GM18507 (cell line): ENCODE results near the gene ANXA2R.
"Not testable (repeated sequence)": the region's sequence is repeated elsewhere in the genome, so short reads cannot be mapped to it uniquely, and the experiment has no call there.

ENCODE experiments used
- DNase-seq: peaks from one replicate; pipeline ENCODE4 v3.0.0; 2011; ENCODE audit warnings: low read depth; ENCODE audit not compliant: insufficient read length; ENCODE audit errors: extremely low spot score
- FAIRE-seq: peaks from 2 replicates; lab custom pipeline; 2011; peaks lifted over from hg19 to GRCh38; lab: Jason Lieb, UNC

Gene ANXA2R

DNA sequence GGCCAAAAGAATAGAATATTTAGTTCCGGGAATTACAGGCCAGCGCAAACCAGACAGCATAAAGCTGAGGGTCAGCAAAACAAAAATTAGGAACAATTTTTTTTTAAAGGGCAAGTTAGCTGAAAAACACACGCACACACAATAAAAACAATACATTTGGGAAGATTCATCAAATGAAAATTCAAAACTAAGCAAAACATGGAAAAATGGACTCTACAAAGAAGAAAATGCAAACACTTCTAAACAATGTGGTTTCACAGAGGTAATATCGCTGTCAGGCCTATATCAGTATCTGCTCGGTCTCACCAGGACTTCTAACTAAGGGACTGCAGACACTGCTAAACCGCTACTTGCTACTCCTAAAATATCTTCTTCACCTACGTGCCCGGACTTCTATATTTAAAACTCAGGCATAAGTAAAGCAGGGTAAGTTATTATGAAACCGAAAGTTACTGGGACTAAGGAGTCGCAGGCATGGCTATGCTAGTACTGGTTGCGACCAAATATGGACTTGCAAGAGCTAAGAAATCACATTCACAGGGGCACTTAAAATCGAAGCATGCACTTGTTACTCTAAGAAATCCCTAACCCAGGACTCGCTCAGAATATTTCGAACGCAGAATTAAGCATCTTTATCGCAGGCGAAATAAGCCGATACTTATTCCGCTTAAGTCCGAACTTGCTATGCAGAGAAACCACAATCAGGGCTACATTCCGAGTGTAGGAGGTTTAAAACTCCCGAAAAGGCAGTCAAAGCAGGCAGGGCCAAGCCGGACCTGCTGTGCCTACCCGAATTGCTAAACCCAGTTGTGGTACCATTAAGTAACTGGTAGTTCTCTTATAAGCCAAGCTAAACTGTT is 2.3 kb downstream of the ANXA2R start:
- peak; percentile 84 for FAIRE-seq

DNA sequence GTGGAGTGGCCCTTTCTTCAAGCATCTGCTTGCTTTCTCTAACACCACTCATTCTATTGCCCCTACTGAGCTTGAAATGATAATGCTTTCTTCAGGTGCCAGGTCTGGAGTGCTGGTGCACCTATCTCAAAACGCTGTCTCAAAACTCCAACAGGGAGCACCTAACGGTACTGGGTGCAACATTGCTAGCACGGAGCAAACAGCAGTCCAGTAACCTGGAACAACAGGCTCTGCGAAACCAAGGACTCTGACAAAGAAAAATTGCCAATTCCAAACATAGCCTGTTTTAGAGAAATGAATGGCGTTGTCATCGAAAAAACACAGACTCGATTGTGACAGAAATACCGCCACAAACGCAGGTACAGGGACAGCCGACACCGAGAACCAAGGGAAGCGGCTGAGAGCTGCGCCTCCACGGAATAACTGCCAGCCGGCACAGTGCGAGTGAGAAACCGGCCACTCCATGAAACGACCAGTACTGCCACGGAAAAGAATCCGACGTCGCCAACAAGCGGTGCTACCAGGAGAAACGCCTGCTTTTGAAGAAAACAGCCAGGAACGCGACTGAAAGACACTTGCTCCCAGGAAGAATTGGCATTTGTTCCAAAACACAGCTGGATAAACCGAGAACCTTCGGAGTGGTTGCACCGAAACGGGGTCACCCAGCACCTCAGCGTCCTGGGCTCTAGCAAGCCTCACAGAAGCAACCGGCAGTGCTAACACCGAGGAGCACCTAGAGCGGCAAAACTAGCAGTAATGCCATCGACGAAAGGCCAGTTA is 3.1 kb downstream of the ANXA2R start:
- no peak for FAIRE-seq
- no peak for DNase-seq

More for the DNA sequence above, 2.3 kb downstream of the ANXA2R start:
- no peak for DNase-seq

DNA sequence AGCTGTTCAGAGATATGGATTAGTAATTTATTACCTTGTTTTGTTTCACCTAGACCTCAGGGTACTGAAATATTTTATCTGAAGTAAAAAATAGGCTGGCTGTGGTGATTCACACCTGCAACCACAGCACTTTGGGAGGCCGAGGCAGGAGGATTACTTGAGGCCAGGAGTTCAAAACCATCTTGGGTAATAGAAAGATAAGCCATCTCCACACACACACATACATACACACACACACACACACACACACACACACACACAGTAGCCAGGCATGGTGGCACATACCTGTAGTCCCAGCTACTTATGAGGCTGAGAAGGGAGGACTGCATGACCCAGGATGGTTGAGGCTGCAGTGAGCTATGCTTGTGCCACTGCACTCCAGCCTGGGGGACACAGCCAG is 3.7 kb downstream of the ANXA2R start:
- DNase-seq (no peak), FAIRE-seq (no peak)

DNA sequence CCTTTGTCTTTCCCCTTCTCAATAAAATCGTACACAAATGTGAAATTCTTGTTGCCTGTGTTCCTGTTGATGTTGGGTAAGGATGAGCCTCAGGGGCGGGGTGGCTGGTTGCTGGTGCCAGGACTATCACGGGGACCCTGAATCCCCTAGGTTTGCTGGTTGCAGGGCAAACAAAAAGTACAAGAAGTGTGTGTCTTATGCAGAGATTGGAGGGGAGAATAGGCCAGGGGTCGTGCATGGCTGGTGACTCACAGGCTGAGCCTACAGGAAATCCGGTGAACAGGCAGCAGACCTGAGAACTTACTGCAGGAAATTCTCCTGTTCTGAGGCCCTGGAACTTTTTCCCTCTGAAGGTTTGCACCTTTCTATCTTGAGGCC is 5.5 kb downstream of the ANXA2R start:
- FAIRE-seq (no peak), DNase-seq (no peak)

DNA sequence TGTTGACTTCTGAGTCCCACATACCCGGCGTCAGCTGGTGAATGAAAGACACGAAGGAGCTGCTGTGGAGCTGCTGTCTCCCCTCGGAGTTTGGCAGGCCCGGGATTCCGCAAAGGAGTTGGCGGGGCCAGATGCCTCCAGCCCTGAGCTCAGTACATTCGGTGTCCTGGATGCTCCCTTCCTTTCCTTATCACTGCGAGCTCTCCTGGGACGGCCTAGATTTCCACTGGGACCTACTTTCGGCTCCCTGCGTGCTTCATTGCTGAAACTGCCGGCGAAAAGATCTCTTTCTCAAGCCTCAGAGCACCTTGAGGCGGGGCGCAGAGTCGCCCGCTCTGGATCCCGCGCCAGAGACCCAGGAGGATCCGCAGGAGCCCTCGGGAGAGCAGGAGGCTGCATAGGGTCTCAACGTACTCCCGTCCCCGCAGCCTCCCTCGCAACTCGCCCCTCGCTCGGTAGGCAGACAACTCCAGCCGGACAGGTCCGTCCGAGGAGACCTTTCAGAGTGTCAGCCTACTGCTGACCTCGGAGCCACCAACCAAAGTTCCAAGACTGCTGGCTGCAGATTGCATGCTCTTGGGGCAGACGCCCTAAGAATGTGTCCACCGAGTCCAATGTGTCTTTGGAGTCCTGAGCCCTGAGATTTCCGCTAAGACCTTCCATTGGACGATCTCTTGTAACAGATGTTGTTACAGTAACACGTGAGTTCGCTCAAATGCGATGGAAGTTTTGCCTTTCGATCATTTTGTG is 6.1 kb downstream of the ANXA2R start:
- no peak for DNase-seq
- FAIRE-seq, result no peak

DNA sequence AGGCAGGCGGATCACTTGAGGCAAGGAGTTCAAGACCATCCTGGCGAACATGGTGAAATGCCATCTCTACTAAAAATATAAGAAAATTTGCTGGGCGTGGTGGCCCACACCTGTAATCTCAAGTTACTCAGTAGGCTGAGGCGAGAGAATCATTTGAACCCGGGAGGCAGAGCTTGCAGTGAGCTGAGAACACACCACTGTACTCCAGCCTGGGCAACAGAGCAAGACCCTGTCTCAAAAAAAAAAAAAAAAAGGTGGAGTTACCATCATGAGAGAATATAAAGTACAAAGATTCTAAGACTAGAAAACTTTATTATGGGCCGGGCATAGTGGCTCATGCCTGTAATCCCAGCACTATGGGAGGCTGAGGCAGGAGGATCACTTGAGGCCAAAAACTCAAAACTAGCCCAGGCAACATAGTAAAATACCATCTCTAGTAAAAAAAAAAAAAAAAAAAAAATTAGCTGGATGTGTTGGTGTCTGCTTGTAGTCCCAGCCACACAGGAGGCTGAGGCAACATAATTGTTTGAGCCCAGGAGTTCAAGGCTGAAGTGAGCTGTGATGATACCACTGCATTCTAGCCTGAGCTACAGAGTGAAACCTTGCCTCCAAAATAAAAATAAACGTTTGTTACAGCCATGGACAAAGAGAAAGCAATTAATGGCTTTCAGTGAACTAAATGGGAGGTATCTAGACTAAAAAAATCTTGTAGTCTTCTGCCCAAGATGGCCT is 12.9 kb downstream of the ANXA2R start:
- no peak for DNase-seq

DNA sequence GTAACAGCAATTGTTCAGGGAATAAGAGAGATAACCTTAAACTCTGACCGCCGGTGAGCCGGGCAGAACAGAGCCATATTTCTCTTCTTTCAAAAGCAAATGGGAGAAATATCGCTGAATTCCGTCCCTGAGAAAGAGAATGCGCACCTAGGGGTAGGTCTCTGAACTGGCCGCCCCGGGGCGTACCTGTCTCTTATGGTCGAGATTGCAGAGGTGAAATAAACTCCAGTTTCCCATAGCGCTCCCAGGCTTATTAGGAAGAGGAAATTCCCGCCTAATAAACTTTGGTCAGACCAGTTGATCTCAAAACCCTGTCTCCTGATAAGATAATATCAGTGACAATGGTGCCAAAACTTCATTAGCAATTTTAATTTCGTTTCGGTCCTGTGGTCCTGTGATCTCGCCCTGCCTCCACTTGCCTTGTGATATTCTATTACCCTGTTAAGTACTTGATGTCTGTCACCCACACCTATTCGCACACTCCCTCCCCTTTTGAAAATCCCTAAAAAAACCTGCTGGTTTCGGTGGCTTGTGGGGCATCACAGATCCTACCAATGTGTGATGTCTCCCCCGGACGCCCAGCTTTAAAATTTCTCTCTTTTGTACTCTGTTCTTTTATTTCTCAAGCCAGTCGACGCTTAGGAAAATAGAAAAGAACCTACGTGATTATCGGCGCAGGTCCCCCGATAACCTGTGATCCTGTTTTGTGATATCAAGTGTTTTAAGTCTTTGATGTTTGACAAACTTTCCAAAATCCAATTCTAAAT is 14.8 kb downstream of the ANXA2R start:
- not testable (repeated sequence) for DNase-seq, FAIRE-seq

More for the DNA sequence above, 12.9 kb downstream of the ANXA2R start:
- no peak for FAIRE-seq

DNA sequence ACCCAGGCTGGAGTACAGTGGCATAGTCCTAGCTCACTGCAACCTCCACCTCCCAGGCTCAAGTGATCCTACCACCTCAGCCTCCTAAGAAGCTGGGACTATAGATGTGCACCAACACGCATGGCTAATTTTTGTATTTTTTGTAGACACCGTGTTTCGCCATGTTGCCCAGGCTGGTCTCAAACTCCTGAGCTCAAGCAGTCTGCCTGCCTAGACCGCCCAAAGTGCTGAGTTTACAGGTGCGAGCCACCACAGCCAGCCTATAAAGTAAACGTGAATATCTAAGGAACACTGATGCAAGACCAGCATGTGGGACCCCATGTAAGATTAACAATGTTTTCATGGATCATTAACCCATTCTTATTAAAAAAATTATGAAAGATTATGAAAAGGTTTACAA is 15.9 kb downstream of the ANXA2R start:
- DNase-seq (no peak), FAIRE-seq (no peak)

DNA sequence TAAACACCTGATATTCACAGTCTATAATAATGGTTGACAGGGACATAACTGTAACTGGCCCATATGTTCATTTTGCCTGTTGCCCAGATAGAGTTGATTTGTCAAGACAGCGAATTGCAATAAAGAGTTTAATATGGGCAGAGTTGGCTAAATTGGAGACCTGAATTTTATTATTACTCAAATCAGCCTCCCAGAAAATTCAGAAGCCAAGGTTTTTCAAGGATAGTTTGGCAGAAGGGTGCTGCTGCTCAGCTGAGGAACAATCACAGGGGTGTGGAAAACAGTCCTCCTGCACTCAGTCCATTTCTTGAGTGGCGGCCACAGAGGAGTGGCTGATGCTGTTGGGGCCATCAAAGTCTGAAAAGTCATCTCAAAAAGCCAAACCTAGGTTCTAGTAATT is 19.0 kb downstream of the ANXA2R start:
- no peak for FAIRE-seq
- no peak for DNase-seq

DNA sequence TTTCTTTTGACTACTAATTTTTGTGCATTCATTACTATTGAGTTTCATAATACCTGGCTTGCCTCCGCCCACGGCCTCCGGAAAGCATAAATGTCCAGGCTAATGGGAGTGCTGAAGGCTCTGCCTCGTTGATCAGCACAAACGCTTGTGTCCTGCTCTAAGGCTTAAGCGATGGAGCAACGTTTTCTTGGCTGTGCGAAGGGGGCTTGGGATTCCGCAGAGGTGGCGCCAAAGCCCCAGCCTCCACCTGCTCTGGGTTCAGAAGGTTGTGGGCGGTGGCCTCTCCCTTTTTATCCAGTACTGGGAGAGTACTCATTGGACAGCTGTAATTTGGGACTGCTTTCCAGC is 19.7 kb downstream of the ANXA2R start:
- no peak for DNase-seq
- no peak for FAIRE-seq

DNA sequence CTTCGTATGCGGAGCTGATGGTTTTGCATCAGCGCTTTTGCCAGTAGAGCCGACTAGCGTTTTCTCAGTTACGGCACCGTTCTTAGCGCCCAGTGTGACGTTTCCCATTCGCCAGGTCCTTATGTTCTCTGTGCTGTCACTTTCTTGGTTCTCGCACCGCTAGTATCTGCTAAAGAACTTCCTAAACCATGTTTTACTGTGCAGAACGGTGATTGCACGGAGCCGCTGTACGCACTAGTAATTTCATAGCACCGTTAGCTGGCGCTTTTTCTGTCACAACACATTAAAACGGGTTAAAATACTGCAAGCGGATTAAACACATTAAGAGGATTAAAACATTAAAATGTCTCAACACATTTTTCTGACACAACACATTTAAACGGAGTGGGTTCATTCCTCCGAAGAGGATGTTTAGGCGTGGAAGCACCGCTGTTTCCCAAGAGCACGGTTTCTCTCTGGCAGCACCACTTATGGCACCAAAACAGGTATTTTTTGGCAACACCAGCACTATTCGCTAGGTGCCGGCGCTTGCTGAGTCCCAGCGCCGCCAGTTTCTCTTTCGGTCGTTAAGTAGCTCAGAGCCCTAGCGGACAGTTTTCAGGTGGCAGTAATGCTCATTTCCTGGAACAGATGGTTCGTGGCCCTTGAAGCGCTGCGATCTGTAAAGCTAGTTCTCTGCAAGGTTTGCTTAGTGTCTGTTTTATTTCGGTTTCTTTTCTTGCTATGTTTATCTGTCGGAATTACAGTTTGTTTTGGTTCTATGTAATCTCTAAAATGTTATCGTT is 20.3 kb downstream of the ANXA2R start:
- DNase-seq (no peak), FAIRE-seq (peak; percentile 90)

DNA sequence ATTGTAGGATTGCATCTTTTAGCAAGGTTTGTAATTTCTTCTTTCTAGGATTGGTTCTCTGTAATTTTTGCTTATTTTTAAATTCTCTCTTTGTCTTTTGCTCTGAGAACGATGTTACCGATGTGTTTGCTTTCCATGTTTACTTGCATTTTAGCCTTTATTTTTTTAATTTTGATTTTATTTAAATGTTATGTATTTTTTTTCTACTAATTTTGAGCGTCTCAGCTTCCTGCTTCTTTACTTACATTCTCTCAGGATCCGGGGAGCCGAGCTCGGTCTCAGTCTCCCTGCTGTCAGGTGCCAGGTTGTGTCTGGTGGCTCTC is 20.9 kb downstream of the ANXA2R start:
- DNase-seq, result no peak
- FAIRE-seq, result no peak

DNA sequence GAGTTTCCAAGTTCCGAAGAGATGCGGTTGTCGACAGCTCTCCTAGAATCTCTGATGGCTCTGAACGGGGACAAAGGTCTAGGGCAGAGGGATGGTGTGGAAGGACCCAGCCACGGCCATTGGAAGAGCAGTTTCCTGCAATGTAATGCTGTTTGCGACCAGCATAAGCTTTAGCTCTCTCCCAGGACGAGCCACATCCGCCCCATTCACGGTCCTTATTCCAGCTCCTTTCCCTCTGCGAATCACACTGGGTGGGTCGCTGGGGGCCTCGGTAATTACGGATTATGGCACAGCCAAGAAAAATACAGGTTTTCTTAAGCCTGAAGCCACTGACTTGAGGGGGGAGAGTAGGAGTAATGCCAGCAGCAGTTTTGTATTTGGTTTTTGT is 22.7 kb downstream of the ANXA2R start:
- DNase-seq (no peak), FAIRE-seq (no peak)

DNA sequence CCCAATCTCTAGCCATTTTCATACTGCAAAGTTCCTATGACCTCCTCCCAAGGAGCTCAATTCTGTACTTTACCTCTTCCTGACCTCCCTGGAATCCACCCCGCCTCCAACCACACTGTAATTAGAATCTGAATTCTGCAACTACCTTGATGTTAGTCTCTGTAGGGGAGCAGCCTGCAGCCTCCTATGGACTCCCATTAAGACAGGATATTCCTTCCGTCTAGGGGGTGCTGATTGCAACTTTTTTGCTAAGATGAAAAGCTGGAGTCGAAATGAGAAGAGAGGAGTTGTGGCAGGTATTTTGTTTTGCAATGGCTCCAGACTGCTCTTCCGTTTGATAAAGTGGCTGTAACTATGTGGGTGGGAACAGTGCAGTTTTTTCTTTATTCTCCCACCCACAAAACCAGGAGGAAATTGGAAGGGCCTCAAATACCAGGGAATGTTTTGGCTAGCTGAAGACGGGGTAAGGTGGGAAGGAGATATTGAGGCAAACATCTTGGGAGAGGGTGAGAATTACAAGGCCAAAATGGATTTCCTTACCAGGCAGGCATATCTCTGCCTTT is 23.8 kb downstream of the ANXA2R start:
- DNase-seq, result no peak
- FAIRE-seq, result no peak

DNA sequence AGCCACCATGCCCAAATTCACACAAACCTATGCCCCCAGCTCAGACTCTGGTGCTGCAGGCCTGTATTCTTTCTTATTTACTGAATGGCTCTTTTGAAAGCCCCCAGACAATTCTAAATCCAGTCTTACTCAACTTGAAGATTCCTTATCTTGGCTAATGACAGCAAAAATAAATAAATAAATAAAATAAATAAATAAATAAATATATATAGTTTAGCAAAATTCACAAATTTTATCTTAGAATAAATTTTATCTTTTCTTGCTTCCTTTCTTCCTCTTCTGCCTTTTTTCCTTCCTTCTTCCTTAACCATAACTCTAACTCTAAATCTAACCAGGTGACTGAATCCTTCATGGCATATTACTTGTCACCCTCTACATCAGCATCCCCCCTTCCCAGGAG is 25.6 kb downstream of the ANXA2R start:
- DNase-seq, result no peak
- no peak for FAIRE-seq

DNA sequence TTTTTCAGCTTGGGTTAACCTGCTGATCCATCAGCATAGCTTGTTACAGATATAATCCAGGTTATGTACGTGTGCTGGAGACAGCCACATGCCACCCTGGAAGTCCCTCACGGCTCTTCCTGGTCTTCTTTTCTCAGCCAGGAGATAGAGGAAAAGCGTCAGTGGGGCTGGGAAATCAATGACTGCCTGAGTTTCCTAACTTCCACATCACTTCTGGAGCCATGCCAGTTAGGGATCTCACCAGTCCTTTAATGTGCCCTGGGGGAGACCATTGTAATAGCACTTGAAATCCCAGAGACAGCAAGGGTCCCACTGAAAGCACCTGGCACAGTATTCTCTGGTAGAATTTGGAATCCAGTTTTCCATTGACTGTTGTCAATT is 29.2 kb downstream of the ANXA2R start:
- DNase-seq (no peak), FAIRE-seq (no peak)

DNA sequence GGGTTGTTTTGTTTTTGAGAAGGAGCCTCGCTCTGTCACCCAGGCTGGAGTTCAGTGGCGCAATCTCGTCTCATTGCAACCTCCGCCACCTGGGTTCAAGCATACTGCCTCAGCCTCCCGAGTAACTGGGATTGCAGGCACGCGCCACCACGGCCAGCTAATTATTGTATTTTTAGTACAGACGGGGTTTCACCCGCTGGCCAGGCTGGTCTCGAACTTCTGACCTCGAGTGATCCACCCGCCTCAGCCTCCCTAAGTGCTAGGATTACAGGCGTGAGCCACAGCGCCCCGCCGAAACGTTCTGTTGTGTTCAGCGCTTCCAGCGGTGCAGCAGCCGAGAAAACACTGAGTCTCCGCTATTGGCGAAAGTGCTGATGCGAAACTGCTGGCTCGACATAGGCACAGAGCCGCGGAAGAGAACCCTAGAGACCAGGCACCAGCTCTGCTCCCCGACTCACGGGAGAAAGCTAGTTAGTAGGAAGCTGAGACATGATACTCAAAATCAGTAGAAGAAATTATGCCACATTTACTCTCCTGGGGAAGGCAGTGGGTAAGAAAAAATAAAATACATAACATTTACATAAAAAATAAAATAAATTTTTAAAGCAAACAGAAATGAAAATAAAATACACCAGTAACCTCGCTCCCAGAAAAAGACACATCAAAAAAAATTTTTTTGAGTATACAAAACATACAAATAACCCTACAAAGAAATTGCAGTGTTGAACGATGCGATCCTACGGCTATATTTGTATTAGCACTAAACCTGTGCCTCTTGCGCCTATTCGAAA is 31.6 kb downstream of the ANXA2R start:
- peak; percentile 88 for FAIRE-seq
- DNase-seq, result peak; percentile 28
